ENCODE results near the gene PSMC6. TPM values are rescaled to one million over a fixed set of nuclear protein-coding genes. Genes with fewer than 3 reads are reported as not detected.

Gene PSMC6
- total RNA-seq (2022): 104 TPM in 2 replicates
- Bru-seq, nascent RNA: percentile 93 among the genes with signal in this experiment
- percentile 91 among the genes with signal in this experiment for BruChase-seq, experiment 1, labeled RNA remaining after a 6-hour chase
- percentile 86 among the genes with signal in this experiment for BruChase-seq, experiment 2, labeled RNA remaining after a 2-hour chase
- long read RNA-seq, transcript PSMC6-201 (14 exons, 2,188 nt): major isoform, 187 of 207 reads
- long read RNA-seq, partial matches to known transcripts: 5 of 207 reads
- long read RNA-seq, other reads (novel, unspliced or antisense): 14 of 207 reads

GRCh38 chr14:52706724-52707706 is at the start of gene PSMC6:
TSS of gene PSMC6 (plus strand) at chr14:52707200. CDS start at chr14:52707220, 20 bp downstream.
- peaks cover 44% of the 10 kb centered on the region for H3K36me3 Mint-ChIP-seq (ENCODE audit: insufficient read depth, unreplicated experiment)
- intact Hi-C loops (cut with micrococcal nuclease; ENCODE audit: unreplicated experiment): loop anchor here (10.0 kb wide), 1 partner anchor 152 kb away; the partner anchor contains the start of genes GPR137C and TXNDC16
- peaks cover 13% of the 10 kb centered on the region for H3K4me1 Mint-ChIP-seq (ENCODE audit: low read depth, unreplicated experiment)
- CTCF ChIA-PET: interaction anchor here (0.6 to 0.7 kb wide), 2 partner anchors 157 to 1428 kb away, joined by 5 to 6 read pairs; no protein-coding TSS in a partner anchor
- no TSS peak for BruUV-seq (replicated peaks)
- DNase-seq: peak; percentile 93
- peak within 1 kb of the TSS; percentile 97 for H3K27ac Mint-ChIP-seq (ENCODE audit: unreplicated experiment)
- no peak for TF ChIP-seq CTCF (IDR thresholded peaks at IDR 0.05; ENCODE audit: unreplicated experiment)
- H3K27me3 Mint-ChIP-seq (ENCODE audit: unreplicated experiment): no peaks in the 10 kb centered on the region
- peak within 1 kb of the TSS; percentile 95 for H3K4me3 Mint-ChIP-seq (ENCODE audit: low read depth, unreplicated experiment)
- peaks cover 2% of the 10 kb centered on the region for H3K9me3 Mint-ChIP-seq (ENCODE audit: low read depth, unreplicated experiment)

GRCh38 chr14:52660325-52660724 is 46.7 kb upstream of the PSMC6 start:
- intact Hi-C loops (cut with micrococcal nuclease; ENCODE audit: unreplicated experiment): no loop called here
- Mint-ChIP-seq H3K4me3 (ENCODE audit: low read depth, unreplicated experiment) (no peak overlapping the region), H3K27ac (ENCODE audit: unreplicated experiment) (no peak overlapping the region), H3K4me1 (ENCODE audit: low read depth, unreplicated experiment) (no peaks in the 10 kb centered on the region), H3K36me3 (ENCODE audit: insufficient read depth, unreplicated experiment) (peaks cover 12% of the 10 kb centered on the region), H3K9me3 (ENCODE audit: low read depth, unreplicated experiment) (no peaks in the 10 kb centered on the region), H3K27me3 (ENCODE audit: unreplicated experiment) (no peaks in the 10 kb centered on the region)
- DNase-seq: no peak
- no peak for TF ChIP-seq CTCF (IDR thresholded peaks at IDR 0.05; ENCODE audit: unreplicated experiment)
- no TSS peak for BruUV-seq (replicated peaks)
- CTCF ChIA-PET: no interaction called here

DNA sequence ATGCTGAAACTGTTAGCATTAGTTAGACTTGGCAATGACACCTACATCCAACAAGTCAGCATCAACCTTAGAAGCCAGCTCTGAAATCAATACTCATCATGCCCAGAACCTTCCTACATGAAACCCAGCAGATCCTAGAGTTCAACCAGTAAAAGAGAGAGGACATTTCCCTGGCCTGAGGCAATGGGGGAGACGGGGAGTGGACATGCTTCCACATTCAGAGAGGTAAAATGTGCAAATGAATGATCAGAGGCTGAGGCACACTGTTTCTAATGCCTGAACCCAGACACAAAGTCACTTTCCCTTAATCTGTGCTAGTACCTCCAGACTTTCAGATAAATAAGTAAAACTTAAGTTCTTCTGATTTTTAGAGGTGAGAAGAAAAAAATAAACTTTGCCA is 46.2 kb upstream of the PSMC6 start:
- H3K27ac Mint-ChIP-seq (ENCODE audit: unreplicated experiment): no peak overlapping the region
- no peaks in the 10 kb centered on the region for H3K27me3 Mint-ChIP-seq (ENCODE audit: unreplicated experiment)
- no peak overlapping the region for H3K4me3 Mint-ChIP-seq (ENCODE audit: low read depth, unreplicated experiment)
- H3K9me3 Mint-ChIP-seq (ENCODE audit: low read depth, unreplicated experiment): no peaks in the 10 kb centered on the region
- BruUV-seq (replicated peaks): no TSS peak
- CTCF ChIA-PET: no interaction called here
- intact Hi-C loops (cut with micrococcal nuclease; ENCODE audit: unreplicated experiment): no loop called here
- DNase-seq: no peak
- no peak for TF ChIP-seq CTCF (IDR thresholded peaks at IDR 0.05; ENCODE audit: unreplicated experiment)
- peaks cover 11% of the 10 kb centered on the region for H3K36me3 Mint-ChIP-seq (ENCODE audit: insufficient read depth, unreplicated experiment)
- no peaks in the 10 kb centered on the region for H3K4me1 Mint-ChIP-seq (ENCODE audit: low read depth, unreplicated experiment)

- H3K9me3 Mint-ChIP-seq (ENCODE audit: low read depth, unreplicated experiment): no peaks in the 10 kb centered on the region
- intact Hi-C loops (cut with micrococcal nuclease; ENCODE audit: unreplicated experiment): no loop called here
- DNase-seq: no peak
- no peak overlapping the region for H3K4me3 Mint-ChIP-seq (ENCODE audit: low read depth, unreplicated experiment)
- no peak for TF ChIP-seq CTCF (IDR thresholded peaks at IDR 0.05; ENCODE audit: unreplicated experiment)
- CTCF ChIA-PET: no interaction called here
- peaks cover 8% of the 10 kb centered on the region for H3K36me3 Mint-ChIP-seq (ENCODE audit: insufficient read depth, unreplicated experiment)
- H3K27me3 Mint-ChIP-seq (ENCODE audit: unreplicated experiment): no peaks in the 10 kb centered on the region
- H3K4me1 Mint-ChIP-seq (ENCODE audit: low read depth, unreplicated experiment): no peaks in the 10 kb centered on the region
- BruUV-seq (replicated peaks): no TSS peak
- H3K27ac Mint-ChIP-seq (ENCODE audit: unreplicated experiment): no peak overlapping the region
Measured at GRCh38 chr14:52661314-52661713, 45.7 kb upstream of the PSMC6 start.

Measured in Calu3 (cell line).